SK-N-SH (cell line): ENCODE measurements around the gene SLC30A3. TPM values are rescaled to one million over a fixed set of nuclear protein-coding genes. Genes with fewer than 3 reads are reported as not detected.
A peak's percentile ranks its signal among the peaks of the same experiment; 100 is the strongest.

Experiments used
- CTCF ChIA-PET: fragments of 300-600, 350-600 bp; formaldehyde crosslinking; extraction: SDS; loops from one replicate; lab custom pipeline; 2021; lab: Yijun Ruan, JAX
- POLR2A ChIA-PET: fragments of 350-600 bp; sonication (Branson Sonifier 250); formaldehyde crosslinking; extraction: SDS; loops from one replicate; lab custom pipeline; 2020; ENCODE audit warnings: antibody characterized with exemption, inconsistent platforms; lab: Yijun Ruan, JAX
- DNase-seq: peaks from one replicate; pipeline ENCODE4 v3.0.0; 2012
- H2AFZ ChIP-seq: fragments of 200-600 bp; sonication (generic); 2 replicates; pipeline ENCODE4 v1.8.1; 2016; ENCODE audit warnings: antibody characterized with exemption, mild to moderate bottlenecking, low read depth
- H3F3A ChIP-seq: fragments of 200-600 bp; sonication (generic); replicated peaks from 2 replicates; pipeline ENCODE3; 2016; ENCODE audit warnings: antibody characterized with exemption, mild to moderate bottlenecking; ENCODE audit not compliant: insufficient read depth
- H3K27ac ChIP-seq, 2 experiments: fragments of 200-500 bp in 1 of 2; fragments of 200-600 bp in 1 of 2; sonication (Bioruptor generic) in 1 of 2; sonication (generic), shearing (Covaris generic) in 1 of 2; 2 replicates each; pipeline versions ENCODE4 v1.5.1 to v1.6.1; 2014 to 2016; ENCODE audit warnings: low read depth in 2 of 2, inconsistent platforms in 1 of 2, low read length in 1 of 2, mild to moderate bottlenecking in 1 of 2, mixed read lengths in 1 of 2
- H3K27me3 ChIP-seq: fragments of 200-600 bp; sonication (generic), shearing (Covaris generic); 2 replicates; pipeline ENCODE4 v1.6.1; 2016; ENCODE audit warnings: mixed run types; ENCODE audit not compliant: insufficient read depth
- H3K36me3 ChIP-seq, 2 experiments: fragments of 200-500 bp in 1 of 2; fragments of 200-600 bp in 1 of 2; sonication (Bioruptor generic) in 1 of 2; sonication (generic) in 1 of 2; replicated peaks in 1 of 2; 2 replicates each; pipeline versions ENCODE3 to v1.5.1; 2014 to 2016; ENCODE audit warnings: low read length in 1 of 2, mild to moderate bottlenecking in 1 of 2; ENCODE audit not compliant: insufficient read depth in 2 of 2, control insufficient read depth in 1 of 2
- H3K4me1 ChIP-seq, 2 experiments: fragments of 200-500 bp in 1 of 2; fragments of 200-600 bp in 1 of 2; sonication (Bioruptor generic) in 1 of 2; sonication (generic), shearing (Covaris generic) in 1 of 2; 2 replicates each; pipeline versions ENCODE4 v1.5.1 to v1.6.1; 2014 to 2016; ENCODE audit warnings: low read depth in 1 of 2, low read length in 1 of 2, mixed run types in 1 of 2; ENCODE audit not compliant: insufficient read depth in 2 of 2, control insufficient read depth in 1 of 2
- H3K4me2 ChIP-seq: fragments of 200-600 bp; sonication (generic), shearing (Covaris generic); 2 replicates; pipeline ENCODE4 v1.6.1; 2017; ENCODE audit warnings: mixed run types
- H3K4me3 ChIP-seq, 2 experiments: fragments of 200-500 bp in 1 of 2; fragments of 200-600 bp in 1 of 2; sonication (Bioruptor generic) in 1 of 2; sonication (generic), shearing (Covaris generic) in 1 of 2; 2 replicates each; pipeline versions ENCODE4 v1.5.1 to v1.8.1; 2014 to 2016; ENCODE audit warnings: low read depth in 2 of 2, inconsistent platforms in 1 of 2, low read length in 1 of 2, mild to moderate bottlenecking in 1 of 2, mixed read lengths in 1 of 2, moderate library complexity in 1 of 2
- H3K79me2 ChIP-seq: fragments of 200-600 bp; sonication (generic); 2 replicates; pipeline ENCODE4 v1.8.1; 2017; ENCODE audit warnings: mild to moderate bottlenecking; ENCODE audit not compliant: insufficient read depth
- H3K9ac ChIP-seq: fragments of 200-600 bp; sonication (generic); 2 replicates; pipeline ENCODE4 v1.6.1; 2017; ENCODE audit warnings: mixed run types
- H3K9me2 ChIP-seq: fragments of 200-600 bp; sonication (generic); 2 replicates; pipeline ENCODE4 v1.6.1; 2017; ENCODE audit warnings: mixed run types
- H3K9me3 ChIP-seq: fragments of 200-600 bp; sonication (generic); 2 replicates; pipeline ENCODE4 v1.6.1; 2017; ENCODE audit warnings: mixed run types, mild to moderate bottlenecking, moderate library complexity
- H4K20me1 ChIP-seq: fragments of 200-600 bp; sonication (generic); 2 replicates; pipeline ENCODE4 v1.6.1; 2017; ENCODE audit warnings: mild to moderate bottlenecking, mixed run types; ENCODE audit not compliant: insufficient read depth
- ELF1 ChIP-seq: IDR thresholded peaks from 2 replicates; pipeline ENCODE4 v1.4.0; 2012
- EP300 ChIP-seq, 2 experiments: IDR thresholded peaks; 2 replicates each; pipeline versions ENCODE4 v1.4.0 to v1.6.1; 2012; ENCODE audit warnings: borderline replicate concordance in 1 of 2, low read depth in 1 of 2, low read length in 1 of 2
- EZH2phosphoT487 ChIP-seq: fragments of 200-600 bp; sonication (generic); IDR thresholded peaks from 2 replicates; pipeline ENCODE4 v1.6.1; 2017; ENCODE audit warnings: low read depth, mixed run types, mild to moderate bottlenecking, antibody characterized with exemption, moderate library complexity, borderline replicate concordance
- FOXJ3 ChIP-seq: sonication (generic); formaldehyde crosslinking; IDR thresholded peaks from 2 replicates; pipeline ENCODE4 v1.5.1; 2020; ENCODE audit warnings: mild to moderate bottlenecking, missing genetic modification reagents
- FOXM1 ChIP-seq: IDR thresholded peaks from 2 replicates; pipeline ENCODE4 v1.4.0; 2012; ENCODE audit warnings: low read depth, mild to moderate bottlenecking
- GATA2 ChIP-seq: sonication (generic); formaldehyde crosslinking; IDR thresholded peaks from 2 replicates; pipeline ENCODE4 v1.5.0; 2020; ENCODE audit warnings: mild to moderate bottlenecking, missing genetic modification reagents
- JUND ChIP-seq: IDR thresholded peaks from 2 replicates; pipeline ENCODE4 v1.4.0; 2012
- MAX ChIP-seq: IDR thresholded peaks from 2 replicates; pipeline ENCODE4 v1.4.0; 2012; ENCODE audit warnings: low read depth
- MEF2A ChIP-seq: IDR thresholded peaks from 2 replicates; pipeline ENCODE4 v1.4.0; 2012; ENCODE audit warnings: low read depth, borderline replicate concordance
- MXI1 ChIP-seq: IDR thresholded peaks from 2 replicates; pipeline ENCODE4 v1.6.1; 2012; ENCODE audit warnings: mild to moderate bottlenecking, low read depth, low read length, improper control_type of control experiment
- NRF1 ChIP-seq: IDR thresholded peaks from 2 replicates; pipeline ENCODE4 v1.6.1; 2012; ENCODE audit warnings: low read depth, mild to moderate bottlenecking, low read length
- POLR2AphosphoS5 ChIP-seq: IDR thresholded peaks from 2 replicates; pipeline ENCODE4 v1.6.1; 2012; ENCODE audit warnings: low read depth, low read length
- RAD21 ChIP-seq: IDR thresholded peaks from 2 replicates; pipeline ENCODE4 v1.6.1; 2012; ENCODE audit warnings: mild to moderate bottlenecking, low read length
- RXRA ChIP-seq: IDR thresholded peaks from 2 replicates; pipeline ENCODE4 v1.4.0; 2012; ENCODE audit warnings: low read depth, mild to moderate bottlenecking, borderline replicate concordance
- SIN3A ChIP-seq: IDR thresholded peaks from 2 replicates; pipeline ENCODE4 v1.6.1; 2012; ENCODE audit warnings: low read depth, mild to moderate bottlenecking, low read length, moderate library complexity, borderline replicate concordance
- WGBS: methylation state at CpG from one replicate; pipeline ENCODE4 v1.1.6; 2017; ENCODE audit warnings: low lambda C conversion rate; 5-methylcytosine and 5-hydroxymethylcytosine counted together
- polyA plus RNA-seq, 3 experiments: library from polyadenylated mRNA; depleted of rRNA; stranded (reverse); fragments of >200 nt; gene quantifications; 2 replicates each; pipeline ENCODE4 v1.2.3, GENCODE V29; 2012

Gene SLC30A3
- polyA plus RNA-seq, 1 of the 3 experiments (the other 2 are of a cell fraction), result 1.1 TPM

DNA sequence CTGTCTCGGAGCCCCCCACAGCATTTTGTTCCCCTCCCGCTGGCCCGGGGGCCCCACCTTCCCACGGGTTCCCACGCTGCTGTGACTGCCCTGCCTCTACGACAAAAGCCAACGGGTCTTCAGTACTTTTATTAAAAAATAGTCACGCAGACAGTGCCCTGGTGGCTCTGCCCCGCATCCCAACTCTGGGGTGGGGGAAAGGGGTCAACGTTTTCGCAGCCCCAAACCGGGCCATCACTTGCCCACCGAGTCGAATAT, 44.4 kb upstream of the SLC30A3 start:
- Histone ChIP-seq H3K27ac (no peak overlapping the region), H3K27me3 (peaks cover 15% of the 10 kb centered on the region; the same call in 1 of the 2 replicates), H2AFZ (no peak overlapping the region), H3K36me3 (peaks cover 5 to 7% of the 10 kb centered on the region in 2 experiments), H3K4me2 (no peak overlapping the region), H3K4me3 (no peak overlapping the region; a peak in 1 of 4 replicates), H3K79me2 (no peaks in the 10 kb centered on the region), H3K9me2 (no peaks in the 10 kb centered on the region), H4K20me1 (peaks cover 10% of the 10 kb centered on the region; the same call in 1 of the 2 replicates), H3K4me1 (peaks cover 0 to 18% of the 10 kb centered on the region in 2 experiments; a peak in 1 of 4 replicates), H3K9ac (no peak overlapping the region), H3K9me3 (no peaks in the 10 kb centered on the region), H3F3A (peaks cover 4% of the 10 kb centered on the region)
- POLR2A ChIA-PET, result interaction anchor here (0.6 to 1.7 kb wide), 3 partner anchors 15 to 146 kb away, joined by 4 to 5 read pairs (median 5); partner anchors contain the start of gene GTF3C2
- WGBS, result 53% methylated on average over 12 of the region's 14 CpGs
- TF ChIP-seq MXI1 (no peak), FOXJ3 (CRISPR knock-in tag) (no peak), FOXM1 (no peak), JUND (no peak), NRF1 (no peak), SIN3A (no peak)
- no peak for DNase-seq
- CTCF ChIA-PET, result interaction anchor here (0.6 to 8.3 kb wide), 9 partner anchors 13 to 235 kb away, joined by 3 to 123 read pairs (median 4); partner anchors contain the start of gene SLC30A3

GRCh38 chr2:27306573-27307286, 43.9 kb upstream of the SLC30A3 start:
- Histone ChIP-seq H3K4me1 (peaks cover 0 to 18% of the 10 kb centered on the region in 2 experiments; a peak in 1 of 4 replicates), H3K36me3 (peaks cover 2 to 5% of the 10 kb centered on the region in 2 experiments), H3K4me3 (no peak overlapping the region), H3K9me2 (no peaks in the 10 kb centered on the region), H3K79me2 (no peaks in the 10 kb centered on the region)
- DNase-seq, result peak; percentile 75
- no peak for TF ChIP-seq MAX
- TF ChIP-seq FOXJ3 (CRISPR knock-in tag), result no peak
- no peak for TF ChIP-seq MXI1
- no peak for TF ChIP-seq GATA2 (CRISPR knock-in tag)
- no peak for TF ChIP-seq EZH2phosphoT487
- no peak for TF ChIP-seq RAD21
- no peak for TF ChIP-seq RXRA
- no peak for TF ChIP-seq EP300 (IDR thresholded peaks at IDR 0.05; ENCODE audit: borderline replicate concordance in 1 of 2, low read depth in 1 of 2, low read length in 1 of 2)
- no peak for TF ChIP-seq POLR2AphosphoS5
- TF ChIP-seq ELF1, result no peak
- TF ChIP-seq MEF2A, result no peak
- TF ChIP-seq, all 33 proteins: peak for 0
- peaks cover 4% of the 10 kb centered on the region for H3F3A ChIP-seq
- WGBS, result 65% methylated on average over 46 of the region's 51 CpGs
- ChIA-PET CTCF (interaction anchor here (1.0 to 8.3 kb wide), 8 partner anchors 7 to 208 kb away, joined by 3 to 123 read pairs (median 28); partner anchors contain the start of genes EIF2B4 and SLC30A3), POLR2A (interaction anchor here (0.6 to 1.7 kb wide), 2 partner anchors 50 to 145 kb away, joined by 4 to 5 read pairs; partner anchors contain the start of gene GTF3C2)
- no peaks in the 10 kb centered on the region for H3K9me3 ChIP-seq
- H3K27ac ChIP-seq, result no peak overlapping the region
- peaks cover 15% of the 10 kb centered on the region; the same call in 1 of the 2 replicates for H3K27me3 ChIP-seq
- peak overlapping the region; percentile 35; the same call in 1 of the 2 replicates for H3K4me2 ChIP-seq
- no peak overlapping the region for H3K9ac ChIP-seq
- peaks cover 10% of the 10 kb centered on the region; the same call in 1 of the 2 replicates for H4K20me1 ChIP-seq
- no peak overlapping the region for H2AFZ ChIP-seq
